ENCODE data around the gene WFS1. TPM values are rescaled to one million over a fixed set of nuclear protein-coding genes. Genes with fewer than 3 reads are reported as not detected.

The WFS1 gene
- polyA plus RNA-seq, 10 donors, result 16.0 to 25.7 (median 19.7) TPM

GRCh38 chr4:6277935-6278800 lies 8.5 kb downstream of the WFS1 start:
- no peak for DNase-seq

GRCh38 chr4:6278801-6279197 lies 9.1 kb downstream of the WFS1 start:
- peak in 1 of 3 donors; percentile 65 for DNase-seq

DNA sequence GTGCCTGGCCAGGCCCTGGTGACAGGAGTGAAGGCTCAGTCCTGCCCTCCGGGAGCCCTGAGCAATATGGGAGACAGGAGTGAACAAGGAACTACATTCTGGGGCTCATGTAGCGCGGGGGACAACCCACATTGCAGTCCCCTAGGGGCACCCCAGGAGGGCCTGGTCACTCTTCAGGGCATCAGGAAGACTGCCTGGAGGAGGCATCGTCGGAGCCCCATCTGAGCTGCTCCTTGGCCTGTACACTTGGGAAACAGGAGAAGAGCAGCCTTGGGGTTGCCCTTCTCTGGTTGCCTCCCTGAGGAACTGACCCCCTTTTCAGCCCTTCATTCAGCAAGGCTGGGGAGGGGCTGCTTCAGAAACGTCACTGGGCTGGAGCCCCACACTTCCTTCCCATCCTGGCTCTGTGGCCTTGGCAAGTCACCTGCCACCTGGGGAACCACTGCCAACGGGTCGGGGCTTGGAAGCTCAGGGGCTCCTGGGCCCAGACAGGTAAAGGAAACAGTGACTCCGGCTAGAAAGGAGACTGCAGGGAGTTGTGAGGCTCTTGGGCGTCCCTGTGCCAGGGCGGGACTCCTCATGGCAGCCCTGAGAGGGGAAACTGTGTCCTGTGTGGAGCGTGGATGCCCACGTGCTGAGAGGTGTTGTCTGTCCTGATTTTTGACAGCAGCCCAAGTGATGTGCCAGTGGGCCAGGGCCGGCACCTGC lies 10.1 kb downstream of the WFS1 start:
- DNase-seq, result no peak

DNA sequence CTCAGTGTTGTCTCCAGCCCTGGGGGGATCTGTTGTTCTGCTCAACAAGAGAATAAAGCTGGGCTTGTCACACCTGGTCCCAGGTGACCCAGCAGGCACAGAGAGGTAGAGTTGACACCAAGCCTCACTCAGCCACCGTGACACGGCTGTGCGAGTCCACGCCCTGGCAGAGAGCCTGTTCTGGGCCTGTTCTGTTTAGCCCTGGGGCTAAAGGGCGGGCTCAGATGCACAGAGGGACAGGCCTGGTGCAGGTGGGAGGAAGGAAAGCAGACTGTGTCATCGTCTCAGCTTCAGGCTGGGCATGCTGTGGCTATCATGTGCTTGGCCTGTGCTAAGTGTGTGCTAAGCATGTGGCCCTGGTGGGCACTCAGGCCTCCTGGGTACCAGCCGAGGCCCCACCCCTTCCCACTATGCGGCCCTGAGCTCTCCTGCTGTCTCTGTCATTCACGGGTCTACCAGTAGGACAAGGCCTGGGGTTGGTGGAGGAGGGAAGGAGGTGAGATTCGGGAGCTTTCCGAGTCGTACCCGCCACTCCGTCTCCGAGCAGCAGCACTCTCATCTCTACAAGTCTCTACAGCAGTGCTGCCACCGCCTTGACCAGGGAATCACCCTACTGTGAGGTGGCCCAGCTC lies 10.8 kb downstream of the WFS1 start:
- no peak for DNase-seq

DNA sequence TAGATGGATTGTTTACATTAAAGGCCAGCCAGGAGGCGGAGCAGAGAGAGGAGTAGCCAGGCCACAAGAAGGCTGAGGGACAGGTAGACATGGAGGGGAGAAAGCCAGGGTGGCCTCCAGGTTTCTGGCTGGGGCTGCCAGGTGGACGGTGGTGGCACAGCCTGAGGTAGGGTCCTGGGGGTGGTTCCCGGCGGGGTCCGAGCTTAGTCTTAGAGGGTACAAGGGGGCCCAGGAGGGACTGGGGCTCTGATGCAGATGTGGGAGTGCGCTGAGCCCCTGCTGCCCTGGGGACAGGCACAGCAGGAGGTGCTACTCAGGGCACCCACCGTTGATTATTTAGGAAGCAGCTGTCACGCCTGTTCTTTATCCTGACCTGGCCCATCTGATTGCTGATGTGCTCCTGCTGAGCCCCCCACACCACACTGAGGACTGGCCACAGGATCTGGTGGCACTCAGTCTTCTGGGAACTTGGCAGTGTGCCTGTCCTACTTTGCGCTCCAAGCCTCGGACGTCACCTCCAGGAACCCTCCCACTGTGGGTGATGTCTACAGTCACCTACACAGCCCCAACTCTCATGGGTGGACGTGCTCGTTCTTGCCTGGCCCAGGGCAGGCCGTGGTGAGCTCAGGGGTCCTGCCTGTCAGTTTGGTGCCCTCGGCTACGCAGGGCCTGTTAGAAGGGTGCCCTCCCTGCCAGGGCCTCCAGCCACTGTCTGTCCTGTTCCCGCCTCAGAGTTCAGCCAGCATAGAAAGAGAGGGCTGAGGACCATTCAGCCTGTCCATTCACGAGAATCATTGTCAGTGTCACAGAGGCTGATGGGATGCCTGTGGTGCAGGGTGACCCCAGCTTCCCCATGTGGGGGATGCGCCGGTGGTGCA lies 12.0 kb downstream of the WFS1 start:
- DNase-seq, result peak in 1 of 3 donors; percentile 19

DNA sequence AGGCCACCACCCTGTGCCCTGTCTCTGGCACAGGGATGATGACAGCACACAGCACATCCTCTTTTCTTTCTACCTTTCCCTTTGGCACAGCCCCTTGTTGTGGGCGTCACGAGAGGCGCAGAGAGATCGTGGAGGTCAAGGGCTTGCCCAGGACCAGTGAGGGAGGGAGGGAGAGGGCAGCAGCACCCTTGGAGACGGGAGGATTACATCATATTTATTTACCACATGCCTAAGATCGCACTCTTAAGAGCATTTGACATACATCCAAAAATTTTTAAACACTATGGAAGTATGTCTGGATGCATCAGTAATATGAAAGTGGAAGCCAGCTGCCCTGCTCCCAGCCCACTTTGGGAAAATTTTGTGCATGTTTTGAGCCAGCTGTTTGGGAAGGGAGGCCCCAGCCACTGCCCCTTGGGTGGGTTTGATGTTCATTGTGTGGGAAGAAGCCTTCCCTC lies 12.7 kb downstream of the WFS1 start:
- DNase-seq, result peak in 1 of 3 donors; percentile 67

DNA sequence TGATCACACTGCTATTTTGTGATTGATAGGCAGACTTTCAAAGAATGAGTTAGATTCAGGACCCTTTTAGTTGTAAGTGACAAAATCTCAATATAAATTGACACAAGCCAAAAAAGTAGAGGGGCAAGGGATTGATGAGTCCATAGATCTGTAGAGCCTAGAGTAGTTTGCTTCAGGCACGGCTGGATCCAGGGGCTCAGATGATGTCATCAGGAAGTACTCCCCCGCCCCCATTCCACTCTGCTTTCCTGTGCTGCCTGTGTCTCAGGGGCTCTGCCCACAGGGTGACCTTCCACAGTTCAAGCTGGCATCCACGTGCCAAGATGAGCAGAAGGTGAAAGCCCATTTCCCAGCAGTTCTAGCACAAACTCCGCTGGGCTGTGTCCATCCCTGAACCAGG lies 13.6 kb downstream of the WFS1 start:
- no peak for DNase-seq

GRCh38 chr4:6287017-6287788 lies 17.6 kb downstream of the WFS1 start:
- no peak for DNase-seq

DNA sequence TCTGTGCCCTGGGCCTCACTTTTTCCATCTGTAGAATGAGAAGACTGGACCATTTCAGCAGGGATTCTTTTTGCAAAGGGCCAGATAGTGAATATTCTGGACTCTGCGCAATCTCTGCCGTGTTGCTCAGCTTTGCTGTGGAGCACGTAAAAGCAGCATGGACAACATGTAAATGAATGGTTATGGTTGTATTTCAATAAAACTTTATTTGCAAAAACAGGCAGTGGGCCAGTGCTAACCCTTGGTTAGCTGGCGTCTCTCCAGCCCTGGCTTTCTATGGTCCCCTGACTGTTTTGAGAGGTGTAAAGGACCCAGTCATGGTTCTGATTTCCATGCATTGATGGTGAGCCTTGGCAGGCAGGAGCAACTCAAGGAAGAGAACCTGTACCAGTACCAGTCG lies 18.7 kb downstream of the WFS1 start:
- no peak for DNase-seq

DNA sequence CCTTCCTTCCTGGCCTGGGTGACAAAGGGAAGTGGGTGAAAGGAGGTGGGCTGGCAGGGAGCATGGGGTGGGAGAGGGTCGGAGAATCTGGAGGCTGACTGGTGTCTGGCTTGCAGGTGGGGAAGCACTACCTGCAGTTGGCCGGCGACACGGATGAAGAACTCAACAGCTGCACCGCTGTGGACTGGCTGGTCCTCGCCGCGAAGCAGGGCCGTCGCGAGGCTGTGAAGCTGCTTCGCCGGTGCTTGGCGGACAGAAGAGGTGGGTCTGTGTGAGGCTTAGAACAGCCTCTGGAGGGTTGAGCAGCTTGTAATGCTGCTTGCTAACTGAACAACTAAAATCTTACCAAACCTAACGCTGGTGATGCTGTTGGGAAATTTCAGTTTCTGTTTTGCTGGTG lies 19.2 kb downstream of the WFS1 start:
- DNase-seq, result no peak

DNA sequence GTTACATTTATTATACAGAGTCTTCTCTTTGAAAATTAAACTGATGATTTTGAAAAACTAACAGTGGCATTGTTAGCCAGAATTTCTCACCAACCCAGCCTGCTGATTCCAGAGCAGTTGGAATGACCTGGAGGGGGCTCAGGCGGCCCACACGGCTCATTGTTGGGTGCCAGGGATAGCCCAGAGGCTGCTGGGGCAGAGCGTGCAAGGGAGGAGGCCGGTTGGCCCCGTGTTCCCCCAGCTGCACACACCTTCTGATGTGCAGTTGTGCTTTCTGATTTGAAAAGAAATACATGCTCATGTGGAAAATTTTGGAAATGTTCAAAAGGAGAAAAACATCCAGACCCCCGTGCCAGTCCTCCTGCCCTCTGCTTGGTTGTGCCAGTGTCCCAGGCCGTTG lies 20.6 kb downstream of the WFS1 start:
- no peak for DNase-seq

DNA sequence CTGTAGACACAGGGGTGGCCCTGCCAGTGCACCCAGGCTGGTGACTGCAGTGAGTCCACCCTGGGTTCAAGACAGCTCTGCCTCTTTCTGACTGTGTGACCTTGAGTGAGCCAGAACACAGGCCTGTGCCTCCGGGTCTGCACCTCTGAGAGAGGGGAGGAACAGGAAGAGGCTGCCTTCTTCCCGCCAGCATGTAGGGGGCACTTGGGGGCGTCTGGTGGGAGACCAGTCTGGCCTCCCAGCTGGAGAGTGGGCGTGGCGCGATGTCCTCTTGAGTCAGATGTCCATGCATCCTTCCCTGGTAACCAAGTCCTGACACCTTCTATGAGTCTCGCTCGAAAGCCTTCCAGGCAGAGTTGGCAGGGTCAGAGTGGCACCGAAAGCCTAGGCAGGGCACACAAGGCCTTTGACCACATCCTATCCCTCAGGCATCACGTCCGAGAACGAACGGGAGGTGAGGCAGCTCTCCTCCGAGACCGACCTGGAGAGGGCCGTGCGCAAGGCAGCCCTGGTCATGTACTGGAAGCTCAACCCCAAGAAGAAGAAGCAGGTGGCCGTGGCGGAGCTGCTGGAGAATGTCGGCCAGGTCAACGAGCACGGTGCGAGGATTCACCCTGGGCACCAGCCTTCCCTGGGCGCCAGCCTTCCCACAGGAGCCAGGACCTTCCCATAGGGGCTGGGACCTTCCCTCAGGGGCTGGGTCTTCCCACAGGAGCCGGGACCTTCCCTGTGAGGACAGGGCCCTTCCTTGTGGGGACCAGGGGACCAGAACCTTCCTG lies 21.3 kb downstream of the WFS1 start:
- DNase-seq, result no peak

- no peak for DNase-seq
These were observed 22.2 kb downstream of the WFS1 start for GRCh38 chr4:6291784-6292297.

- DNase-seq, result no peak
These were observed 22.9 kb downstream of the WFS1 start for GRCh38 chr4:6292376-6293096.

DNA sequence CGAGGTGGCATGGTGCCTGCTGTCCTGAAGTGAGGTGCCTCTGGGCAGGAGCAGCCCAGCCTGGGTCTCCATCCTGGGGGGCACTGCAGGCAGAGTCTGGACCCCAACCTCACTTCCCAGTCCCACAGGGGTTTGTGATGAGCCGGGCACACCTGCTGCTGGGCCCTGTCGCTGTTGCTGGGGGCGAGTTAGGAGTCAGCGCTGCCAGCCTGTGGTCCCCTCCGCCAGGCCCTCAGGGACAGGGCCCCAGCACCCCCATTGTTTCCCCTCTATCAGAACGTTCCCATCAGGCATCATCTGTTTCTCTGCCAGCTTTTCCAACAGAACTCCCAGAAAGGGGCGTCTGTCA lies 23.4 kb downstream of the WFS1 start:
- no peak for DNase-seq

DNA sequence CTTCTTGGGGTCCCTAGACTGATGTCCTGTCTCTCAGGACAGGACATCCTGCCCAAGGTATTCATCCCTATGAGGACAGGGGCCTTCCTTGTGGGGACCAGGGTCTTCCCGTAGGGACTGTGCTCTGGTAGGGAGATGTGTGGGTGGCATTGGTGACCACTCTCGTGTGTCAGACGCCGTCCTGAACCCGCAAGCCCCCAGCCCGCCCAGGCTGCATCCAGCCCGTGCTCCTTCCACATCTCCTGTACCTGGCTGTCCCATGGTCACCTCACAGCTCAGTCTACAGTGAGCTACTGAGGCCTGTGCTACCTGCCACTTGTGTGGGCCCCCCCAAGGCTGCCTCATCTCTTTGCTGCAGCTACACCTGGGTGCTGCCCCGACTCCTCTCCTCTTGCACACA lies 24.0 kb downstream of the WFS1 start:
- DNase-seq, result no peak

DNA sequence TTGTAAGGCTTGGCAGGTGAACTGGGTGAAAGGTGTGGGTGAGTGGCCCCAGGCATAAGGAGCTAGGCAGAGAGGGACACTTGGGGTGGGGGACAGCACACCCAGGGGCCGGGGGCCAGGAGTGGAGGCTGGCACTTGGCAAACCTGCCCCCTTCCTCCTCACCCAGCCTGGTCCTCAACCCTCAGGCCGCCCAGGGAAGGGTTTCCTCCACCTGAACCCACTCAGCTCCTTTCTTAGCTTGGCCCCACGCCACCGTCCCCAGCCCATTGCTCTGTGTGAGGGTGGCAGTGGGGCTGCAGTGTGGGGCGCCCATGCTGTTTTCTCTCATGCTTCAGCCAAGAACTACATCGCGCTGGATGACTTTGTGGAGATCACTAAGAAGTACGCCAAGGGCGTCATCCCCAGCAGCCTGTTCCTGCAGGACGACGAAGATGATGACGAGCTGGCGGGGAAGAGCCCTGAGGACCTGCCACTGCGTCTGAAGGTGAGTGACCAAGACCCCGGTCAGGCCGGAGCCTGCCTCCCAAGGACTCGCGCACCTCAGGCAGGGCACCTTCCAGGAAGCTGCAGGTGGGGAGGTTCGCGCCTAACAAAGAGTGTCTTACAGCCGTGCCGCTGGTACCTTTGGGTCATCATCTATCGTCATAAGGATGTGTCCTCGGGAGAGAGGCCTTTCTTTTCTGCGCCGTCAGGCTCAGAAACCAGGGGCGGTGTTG lies 25.2 kb downstream of the WFS1 start:
- DNase-seq, result no peak

DNA sequence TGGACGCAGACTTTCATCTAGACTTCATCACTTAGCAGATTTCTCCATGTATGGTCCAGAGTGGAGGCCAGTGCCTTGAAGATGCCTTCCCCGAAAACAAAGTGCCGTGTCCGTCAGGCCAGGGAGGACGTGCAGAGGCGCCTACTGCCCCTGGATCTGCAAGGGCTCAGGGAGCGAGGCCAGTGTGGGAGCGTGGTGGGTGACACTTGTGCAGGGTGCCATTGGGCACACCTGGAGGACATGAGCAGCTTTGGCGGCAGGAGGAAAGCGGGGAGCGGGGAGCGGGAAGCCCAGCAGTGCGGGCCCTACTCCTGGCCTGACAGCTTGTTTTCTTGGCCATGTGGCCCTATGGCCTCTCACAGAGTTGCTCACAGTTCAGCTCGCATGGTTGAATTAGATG lies 25.8 kb downstream of the WFS1 start:
- no peak for DNase-seq

- DNase-seq, result no peak
These were observed 26.4 kb downstream of the WFS1 start for GRCh38 chr4:6296026-6296425.
